OCI-LY7 (cell line): ENCODE data around the gene NIPAL1.

Experiments used
- EZH2phosphoT487 ChIP-seq: fragments of 200-600 bp; sonication (generic); IDR thresholded peaks from 2 replicates; pipeline ENCODE4 v1.6.1; 2018; ENCODE audit warnings: low read depth, borderline replicate concordance, mild to moderate bottlenecking, mixed run types, antibody characterized with exemption, low read length, moderate library complexity, mixed read lengths
- TF ChIP-seq, protein P1 (sequence below): fragments of 200-600 bp; sonication (generic); conservative IDR thresholded peaks from 2 replicates; pipeline ENCODE4 v1.5.1; 2014; ENCODE audit warnings: mild to moderate bottlenecking, antibody characterized with exemption, low read length, moderate library complexity, mixed read lengths

GRCh38 chr4:48002267-48002666 is 14.3 kb upstream of the NIPAL1 start:
- TF ChIP-seq, protein P1, sequence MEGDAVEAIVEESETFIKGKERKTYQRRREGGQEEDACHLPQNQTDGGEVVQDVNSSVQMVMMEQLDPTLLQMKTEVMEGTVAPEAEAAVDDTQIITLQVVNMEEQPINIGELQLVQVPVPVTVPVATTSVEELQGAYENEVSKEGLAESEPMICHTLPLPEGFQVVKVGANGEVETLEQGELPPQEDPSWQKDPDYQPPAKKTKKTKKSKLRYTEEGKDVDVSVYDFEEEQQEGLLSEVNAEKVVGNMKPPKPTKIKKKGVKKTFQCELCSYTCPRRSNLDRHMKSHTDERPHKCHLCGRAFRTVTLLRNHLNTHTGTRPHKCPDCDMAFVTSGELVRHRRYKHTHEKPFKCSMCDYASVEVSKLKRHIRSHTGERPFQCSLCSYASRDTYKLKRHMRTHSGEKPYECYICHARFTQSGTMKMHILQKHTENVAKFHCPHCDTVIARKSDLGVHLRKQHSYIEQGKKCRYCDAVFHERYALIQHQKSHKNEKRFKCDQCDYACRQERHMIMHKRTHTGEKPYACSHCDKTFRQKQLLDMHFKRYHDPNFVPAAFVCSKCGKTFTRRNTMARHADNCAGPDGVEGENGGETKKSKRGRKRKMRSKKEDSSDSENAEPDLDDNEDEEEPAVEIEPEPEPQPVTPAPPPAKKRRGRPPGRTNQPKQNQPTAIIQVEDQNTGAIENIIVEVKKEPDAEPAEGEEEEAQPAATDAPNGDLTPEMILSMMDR = no peak
- no peak for TF ChIP-seq EZH2phosphoT487
